CD4-positive, alpha-beta T cell treated with Interleukin-6 for 4 hours (primary cell): ENCODE measurements around the gene ANGEL2.
A peak's percentile ranks its signal among the peaks of the same experiment; 100 is the strongest.
"Not testable (repeated sequence)": the region's sequence is repeated elsewhere in the genome, so short reads cannot be mapped to it uniquely, and the experiment has no call there.

Experiments used
- DNase-seq: peaks from one replicate; pipeline ENCODE4 v3.0.0-alpha.2; 2020; ENCODE audit warnings: mixed read lengths

Gene ANGEL2, protein sequence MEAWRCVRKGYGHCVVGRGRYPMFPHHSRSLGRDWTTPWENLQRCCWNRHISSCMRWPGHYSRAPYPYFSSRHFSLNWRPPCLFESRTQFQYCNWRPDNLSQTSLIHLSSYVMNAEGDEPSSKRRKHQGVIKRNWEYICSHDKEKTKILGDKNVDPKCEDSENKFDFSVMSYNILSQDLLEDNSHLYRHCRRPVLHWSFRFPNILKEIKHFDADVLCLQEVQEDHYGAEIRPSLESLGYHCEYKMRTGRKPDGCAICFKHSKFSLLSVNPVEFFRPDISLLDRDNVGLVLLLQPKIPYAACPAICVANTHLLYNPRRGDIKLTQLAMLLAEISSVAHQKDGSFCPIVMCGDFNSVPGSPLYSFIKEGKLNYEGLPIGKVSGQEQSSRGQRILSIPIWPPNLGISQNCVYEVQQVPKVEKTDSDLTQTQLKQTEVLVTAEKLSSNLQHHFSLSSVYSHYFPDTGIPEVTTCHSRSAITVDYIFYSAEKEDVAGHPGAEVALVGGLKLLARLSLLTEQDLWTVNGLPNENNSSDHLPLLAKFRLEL

GRCh38 chr1:213015099-213016050, at the start of gene ANGEL2:
ANGEL2 (minus strand) TSS chr1:213015867; CDS start chr1:213015671, 196 bp downstream.
- DNase-seq, result peak; percentile 97

- DNase-seq, result peak; percentile 3
These were observed 45.6 kb upstream of the ANGEL2 start for GRCh38 chr1:213061263-213061662.

GRCh38 chr1:213060836-213061235, 45.2 kb upstream of the ANGEL2 start:
- DNase-seq, result no peak

GRCh38 chr1:213057264-213058059, 41.8 kb upstream of the ANGEL2 start:
- no peak for DNase-seq

DNA sequence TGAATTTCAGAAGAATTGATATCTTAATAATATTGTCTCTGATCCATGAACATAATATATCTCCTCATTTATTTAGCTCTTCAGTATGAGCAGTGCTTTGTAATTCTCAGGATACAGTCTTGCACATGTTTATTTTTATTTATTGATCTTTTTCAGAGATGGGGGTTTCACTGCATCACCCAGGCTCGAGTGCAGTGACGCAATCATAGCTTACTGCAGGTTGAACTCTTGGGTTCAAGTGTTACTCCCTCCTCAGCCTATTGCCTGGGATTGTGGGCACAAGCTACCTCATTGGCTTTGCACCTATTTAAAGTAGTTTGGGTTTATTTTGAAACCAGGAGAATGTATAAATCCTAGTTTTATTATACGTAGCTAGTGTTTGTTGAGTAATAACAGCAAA, 40.1 kb upstream of the ANGEL2 start:
- DNase-seq, result no peak

GRCh38 chr1:213054733-213055591, 39.3 kb upstream of the ANGEL2 start:
- DNase-seq, result no peak

DNA sequence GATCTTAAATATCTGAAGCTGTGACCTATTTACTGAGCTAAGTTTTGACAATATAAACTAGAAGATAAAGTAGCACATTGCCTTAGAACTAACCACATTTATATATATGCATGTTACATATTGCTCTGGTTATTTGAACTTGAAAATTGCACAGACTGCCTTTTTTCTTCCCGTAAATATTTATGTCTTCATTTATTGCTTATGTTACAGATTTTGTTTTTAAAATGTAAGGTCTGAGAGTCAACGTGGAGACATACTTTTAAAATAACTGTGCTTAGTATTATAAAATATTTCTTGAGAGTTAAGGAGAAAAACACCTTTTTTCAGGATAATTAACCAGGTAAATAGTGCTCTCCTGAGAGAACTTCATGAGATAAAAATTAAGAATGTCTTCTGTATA, 38.5 kb upstream of the ANGEL2 start:
- DNase-seq, result no peak

DNA sequence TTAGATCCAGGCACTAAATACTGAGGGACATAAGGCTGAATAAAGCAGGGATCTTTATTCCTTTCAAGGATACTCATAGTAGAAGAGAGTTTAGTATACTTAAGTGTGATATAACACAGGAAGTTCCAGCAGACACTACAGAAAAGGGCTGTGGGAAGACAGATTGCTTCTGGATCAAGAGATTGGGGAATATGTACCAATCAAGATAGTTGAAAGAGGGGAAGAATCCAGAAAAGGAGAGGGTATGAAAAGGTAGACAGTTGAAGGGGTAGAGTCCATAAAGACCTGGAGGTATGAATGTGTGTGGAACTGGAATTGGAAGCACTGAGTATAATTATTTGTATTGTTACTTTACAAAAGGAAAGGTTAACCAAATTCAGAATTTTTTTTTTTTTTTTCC, 37.8 kb upstream of the ANGEL2 start:
- DNase-seq, result no peak

DNA sequence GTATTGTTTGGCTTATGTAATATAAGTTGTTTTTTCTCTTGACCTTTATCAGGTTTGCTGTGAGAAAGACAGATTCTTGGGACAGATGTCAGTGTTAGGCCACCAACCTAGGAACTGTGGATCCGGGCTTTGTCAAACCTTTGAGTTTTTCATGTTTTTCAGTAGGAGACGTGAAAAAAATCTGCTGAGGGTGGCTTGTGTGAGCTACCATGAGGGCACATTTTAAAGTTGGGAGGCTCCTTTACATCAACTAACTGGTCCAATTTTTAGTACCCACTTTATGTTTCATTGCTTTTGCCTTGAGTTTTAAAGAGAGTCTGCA, 36.2 kb upstream of the ANGEL2 start:
- DNase-seq, result no peak

GRCh38 chr1:213051127-213051880, 35.6 kb upstream of the ANGEL2 start, which contains the start of gene RPS6KC1:
RPS6KC1 (plus strand) TSS chr1:213051241; CDS start chr1:213051405, 164 bp downstream.
- DNase-seq, result peak; percentile 85

- no peak for DNase-seq
These were observed 35.1 kb upstream of the ANGEL2 start for GRCh38 chr1:213050745-213051126.

DNA sequence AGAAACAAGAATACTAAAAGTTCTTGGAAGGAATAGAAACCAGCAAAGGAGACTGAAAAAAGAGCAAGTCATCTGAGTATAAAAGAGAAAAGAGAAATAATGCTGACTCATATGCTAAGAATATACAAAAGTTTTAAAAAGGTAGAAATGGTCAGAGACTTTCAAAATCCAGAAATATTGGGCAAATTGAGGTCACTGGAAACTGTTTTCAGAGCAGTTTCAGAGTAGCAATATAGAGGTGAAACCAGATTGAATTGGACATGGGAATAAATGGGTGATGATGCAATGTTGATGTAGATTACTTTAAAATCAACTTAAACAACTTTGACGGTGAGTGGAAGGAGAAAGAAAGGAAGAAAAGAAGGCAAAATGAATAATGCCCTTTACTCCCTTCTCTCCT, 33.6 kb upstream of the ANGEL2 start:
- DNase-seq, result no peak

DNA sequence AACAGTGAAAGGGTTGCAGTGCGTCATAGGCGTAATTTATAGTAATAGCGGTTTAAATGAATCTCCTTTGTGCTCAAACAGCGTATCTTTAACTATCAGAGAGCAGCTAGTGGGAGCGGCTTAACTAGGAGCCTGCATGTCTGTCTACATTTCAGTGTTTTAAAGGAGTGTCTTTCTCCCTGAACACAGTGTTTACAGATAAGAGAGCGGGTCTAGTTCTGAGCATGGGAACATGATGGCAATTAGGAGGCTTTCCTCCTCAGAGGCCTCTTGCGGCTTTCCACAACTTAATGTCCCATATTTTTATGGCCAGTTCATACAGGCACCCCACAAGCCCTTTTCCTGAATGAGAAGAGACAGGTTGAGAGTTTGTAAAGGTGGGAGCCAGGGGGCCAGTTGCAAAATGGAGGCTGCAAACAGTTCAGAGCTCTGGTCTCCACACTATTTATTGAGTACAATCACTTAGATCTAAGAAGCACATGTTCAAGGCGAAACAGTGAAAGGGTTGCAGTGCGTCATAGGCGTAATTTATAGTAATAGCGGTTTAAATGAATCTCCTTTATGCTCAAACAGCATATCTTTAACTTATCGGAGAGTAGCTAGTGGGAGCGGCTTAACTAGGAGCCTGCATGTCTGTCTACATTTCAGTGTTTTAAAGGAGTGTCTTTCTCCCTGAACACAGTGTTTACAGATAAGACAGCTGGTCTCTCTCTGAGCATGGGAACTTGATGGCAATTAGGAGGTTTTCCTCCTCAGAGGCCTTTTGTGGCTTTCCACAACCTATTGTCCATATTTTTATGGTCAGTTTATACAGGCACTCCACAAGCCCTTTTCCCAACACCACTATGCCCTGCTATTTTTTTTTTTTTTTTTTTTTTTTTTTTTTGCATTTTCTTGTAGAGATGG, 29.9 kb upstream of the ANGEL2 start:
- not testable (repeated sequence) for DNase-seq

DNA sequence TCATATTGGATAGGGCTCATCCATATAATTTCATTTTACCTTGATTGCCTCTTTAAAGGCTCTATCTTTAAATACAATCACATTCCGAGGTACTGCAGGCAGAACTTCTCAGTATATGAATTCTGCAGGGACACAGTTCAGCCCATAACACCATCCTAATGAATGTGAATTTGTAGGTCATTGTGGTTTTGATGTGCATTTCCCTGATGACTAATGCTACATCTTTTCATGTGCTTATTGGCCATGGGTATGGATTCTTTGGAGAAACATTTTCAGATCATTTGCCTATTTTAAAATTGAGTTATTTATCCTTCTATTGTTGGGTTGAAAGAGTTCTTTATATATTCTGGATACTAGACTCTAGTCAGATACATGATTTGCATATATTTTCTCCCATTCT, 25.8 kb upstream of the ANGEL2 start:
- no peak for DNase-seq

GRCh38 chr1:213035573-213035972, 19.9 kb upstream of the ANGEL2 start:
- no peak for DNase-seq

GRCh38 chr1:213034713-213035112, 19.0 kb upstream of the ANGEL2 start:
- no peak for DNase-seq

DNA sequence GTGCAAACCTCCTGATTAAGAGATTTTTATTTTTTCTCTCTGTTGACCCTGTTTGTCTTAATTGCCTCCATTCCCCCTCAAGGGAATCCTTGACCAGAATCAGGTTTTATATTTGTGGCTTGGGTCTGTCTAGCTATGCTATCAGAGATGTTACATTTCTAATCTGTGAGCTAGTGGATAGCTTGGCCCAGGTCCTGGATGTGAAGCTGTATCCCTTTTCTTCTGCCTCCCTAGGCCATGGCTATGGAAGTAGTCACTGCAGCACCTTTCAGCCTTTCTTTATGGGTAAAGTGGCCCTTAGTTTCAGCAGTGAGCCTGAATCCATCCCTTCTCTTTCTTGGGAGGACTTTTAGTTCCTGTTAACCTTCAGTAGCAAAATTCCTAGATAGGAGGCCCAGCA, 17.0 kb upstream of the ANGEL2 start:
- DNase-seq, result no peak

GRCh38 chr1:213027024-213027423, 11.4 kb upstream of the ANGEL2 start:
- not testable (repeated sequence) for DNase-seq

- no peak for DNase-seq
These were observed 4.3 kb upstream of the ANGEL2 start for GRCh38 chr1:213020016-213020415.

GRCh38 chr1:213019450-213019849, 3.8 kb upstream of the ANGEL2 start:
- no peak for DNase-seq
